ENCODE data around the gene MAGEA8. TPM values are rescaled to one million over a fixed set of nuclear protein-coding genes. Genes with fewer than 3 reads are reported as not detected.

Gene MAGEA8
- total and polyA plus RNA-seq, 2 donors (not counting 1 experiment from before 2014, with no cell fraction given), result not detected

GRCh38 chrX:149898554-149898953 lies 17.6 kb downstream of the MAGEA8 start:
- Histone ChIP-seq H2AFZ (ENCODE audit: insufficient read depth, low read depth, low read length, poor library complexity, severe bottlenecking) (no peak overlapping the region), H3K4me3 (ENCODE audit: control extremely low read depth in 1 of 5, extremely low read depth in 1 of 5, insufficient read depth in 1 of 5, low read depth in 2 of 5, low read length in 4 of 5) (no peak overlapping the region), H3K4me2 (replicated peaks; ENCODE audit: low read depth, low read length, poor library complexity, severe bottlenecking) (no peak overlapping the region), H3K27ac (ENCODE audit: low read length in 2 of 2) (no peak overlapping the region), H3K9ac (ENCODE audit: low read length) (no peak overlapping the region), H4K20me1 (ENCODE audit: control insufficient read depth, insufficient read depth, low read length, poor library complexity, severe bottlenecking) (no peaks in the 10 kb centered on the region), H3K27me3 (replicated peaks in 1 of 4; ENCODE audit: control extremely low read depth in 1 of 4, control insufficient read depth in 3 of 4, insufficient read depth in 4 of 4, low read length in 3 of 4) (no peaks in the 10 kb centered on the region), H3K79me2 (ENCODE audit: control insufficient read depth, insufficient read depth, low read length) (no peaks in the 10 kb centered on the region), H3K4me1 (ENCODE audit: control insufficient read depth in 2 of 2, insufficient read depth in 2 of 2, low read length in 2 of 2) (no peaks in the 10 kb centered on the region), H3K9me3 (ENCODE audit: control extremely low read depth in 1 of 3, control insufficient read depth in 2 of 3, insufficient read depth in 1 of 3, low read length in 2 of 3) (no peaks in the 10 kb centered on the region), H3K36me3 (replicated peaks in 1 of 2; ENCODE audit: control extremely low read depth in 1 of 2, control insufficient read depth in 1 of 2, extremely low read depth in 1 of 2, insufficient read depth in 2 of 2, low read length in 1 of 2) (no peaks in the 10 kb centered on the region)
- CTCF ChIA-PET, result no interaction called here
- no peak for TF ChIP-seq EZH2 (IDR thresholded peaks at IDR 0.05; ENCODE audit: borderline replicate concordance, insufficient read depth, low read depth, low read length, poor library complexity, severe bottlenecking)
- no peak for TF ChIP-seq CTCF (IDR thresholded peaks at IDR 0.05)
- Mint-ChIP-seq H3K9me3 (ENCODE audit: insufficient read depth) (no peaks in the 10 kb centered on the region), H3K4me1 (no peaks in the 10 kb centered on the region), H3K27me3 (peaks cover 7% of the 10 kb centered on the region), H3K27ac (no peak overlapping the region), H3K4me3 (no peak overlapping the region)
- ATAC-seq (ENCODE audit: low read depth) (no peak), DNase-seq (no peak)
- WGBS (ENCODE audit: insufficient coverage), result no CpG with 5 or more reads among the region's 1 CpG
- POLR2A ChIA-PET, result no interaction called here
- intact Hi-C loops (cut with micrococcal nuclease), result no loop called here

GRCh38 chrX:149903889-149904748 lies 23.1 kb downstream of the MAGEA8 start:
- H3K9me3 ChIP-seq (ENCODE audit: control extremely low read depth in 1 of 3, control insufficient read depth in 2 of 3, insufficient read depth in 1 of 3, low read length in 2 of 3), result no peaks in the 10 kb centered on the region
- H3K27ac ChIP-seq (ENCODE audit: low read length in 2 of 2), result no peak overlapping the region
- CTCF ChIA-PET, result no interaction called here
- TF ChIP-seq EZH2 (IDR thresholded peaks at IDR 0.05; ENCODE audit: borderline replicate concordance, insufficient read depth, low read depth, low read length, poor library complexity, severe bottlenecking) (no peak), CTCF (IDR thresholded peaks at IDR 0.05) (no peak)
- H3K27me3 ChIP-seq (replicated peaks in 1 of 4; ENCODE audit: control extremely low read depth in 1 of 4, control insufficient read depth in 3 of 4, insufficient read depth in 4 of 4, low read length in 3 of 4), result no peaks in the 10 kb centered on the region
- H3K36me3 ChIP-seq (replicated peaks in 1 of 2; ENCODE audit: control extremely low read depth in 1 of 2, control insufficient read depth in 1 of 2, extremely low read depth in 1 of 2, insufficient read depth in 2 of 2, low read length in 1 of 2), result no peaks in the 10 kb centered on the region
- 33% methylated on average over 1 of the region's 6 CpGs for WGBS (ENCODE audit: insufficient coverage)
- H3K4me2 ChIP-seq (replicated peaks; ENCODE audit: low read depth, low read length, poor library complexity, severe bottlenecking), result no peak overlapping the region
- no peaks in the 10 kb centered on the region for H4K20me1 ChIP-seq (ENCODE audit: control insufficient read depth, insufficient read depth, low read length, poor library complexity, severe bottlenecking)
- ATAC-seq (ENCODE audit: low read depth), result no peak
- intact Hi-C loops (cut with micrococcal nuclease), result no loop called here
- H3K9me3 Mint-ChIP-seq (ENCODE audit: insufficient read depth), result no peaks in the 10 kb centered on the region
- no peak overlapping the region for H3K4me3 ChIP-seq (ENCODE audit: control extremely low read depth in 1 of 5, extremely low read depth in 1 of 5, insufficient read depth in 1 of 5, low read depth in 2 of 5, low read length in 4 of 5)
- H3K9ac ChIP-seq (ENCODE audit: low read length), result no peak overlapping the region
- no peak for DNase-seq
- H3K27ac Mint-ChIP-seq, result no peak overlapping the region
- no peaks in the 10 kb centered on the region for H3K4me1 ChIP-seq (ENCODE audit: control insufficient read depth in 2 of 2, insufficient read depth in 2 of 2, low read length in 2 of 2)
- H2AFZ ChIP-seq (ENCODE audit: insufficient read depth, low read depth, low read length, poor library complexity, severe bottlenecking), result no peak overlapping the region
- H3K4me3 Mint-ChIP-seq, result no peak overlapping the region
- peaks cover 5% of the 10 kb centered on the region for H3K4me1 Mint-ChIP-seq
- no peaks in the 10 kb centered on the region for H3K79me2 ChIP-seq (ENCODE audit: control insufficient read depth, insufficient read depth, low read length)
- H3K27me3 Mint-ChIP-seq, result peaks cover under 1% of the 10 kb centered on the region
- POLR2A ChIA-PET, result no interaction called here
